ENCODE measurements around the gene NFATC1.
A peak's percentile ranks its signal among the peaks of the same experiment; 100 is the strongest.
"Not testable (repeated sequence)": the region's sequence is repeated elsewhere in the genome, so short reads cannot be mapped to it uniquely, and the experiment has no call there.

Gene NFATC1

DNA sequence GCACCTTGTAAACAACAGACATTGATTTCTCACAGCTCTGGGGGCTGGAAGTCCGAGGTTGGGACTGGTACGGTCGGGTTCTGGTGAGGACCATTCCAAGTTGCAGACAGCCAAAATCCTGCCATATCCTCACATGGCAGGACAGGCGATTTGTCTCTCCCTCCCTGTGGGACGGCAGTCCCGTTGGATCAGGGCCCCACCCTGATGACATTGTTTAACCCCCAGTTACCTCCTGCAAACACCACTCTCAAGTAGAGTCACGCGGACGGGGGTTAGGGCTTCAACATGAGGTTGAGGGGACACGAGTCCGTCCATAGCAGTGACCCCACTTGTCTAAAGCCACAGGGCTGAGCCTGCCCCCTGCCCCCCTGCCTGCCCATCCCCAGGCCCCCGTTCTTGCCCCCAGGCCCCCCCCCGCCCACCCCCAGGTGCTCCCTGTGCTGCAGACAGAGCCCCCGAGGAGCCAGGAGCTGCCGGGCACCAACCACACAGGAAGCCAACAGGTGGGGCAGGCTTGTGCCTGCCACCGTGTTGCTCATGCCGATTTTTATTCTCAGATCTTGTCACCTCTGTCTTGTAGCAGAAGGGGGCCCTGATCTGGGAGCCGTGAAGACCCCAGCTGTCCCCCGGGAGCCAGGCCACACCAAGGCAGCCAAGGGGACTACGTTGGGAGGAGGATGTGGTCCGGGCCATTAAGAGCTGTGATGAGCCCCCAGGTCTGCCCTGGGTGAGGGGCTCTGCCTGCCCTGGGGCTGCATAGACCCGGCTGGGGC is 82.2 kb downstream of the NFATC1 start:
- no peak for DNase-seq

GRCh38 chr18:79478484-79479115 is 82.9 kb downstream of the NFATC1 start:
- no peak for DNase-seq

GRCh38 chr18:79479116-79479760 is 83.5 kb downstream of the NFATC1 start:
- DNase-seq: no peak

GRCh38 chr18:79479761-79480161 is 84.0 kb downstream of the NFATC1 start:
- no peak for DNase-seq

- DNase-seq: no peak
These were observed 84.7 kb downstream of the NFATC1 start for GRCh38 chr18:79480171-79481045.

DNA sequence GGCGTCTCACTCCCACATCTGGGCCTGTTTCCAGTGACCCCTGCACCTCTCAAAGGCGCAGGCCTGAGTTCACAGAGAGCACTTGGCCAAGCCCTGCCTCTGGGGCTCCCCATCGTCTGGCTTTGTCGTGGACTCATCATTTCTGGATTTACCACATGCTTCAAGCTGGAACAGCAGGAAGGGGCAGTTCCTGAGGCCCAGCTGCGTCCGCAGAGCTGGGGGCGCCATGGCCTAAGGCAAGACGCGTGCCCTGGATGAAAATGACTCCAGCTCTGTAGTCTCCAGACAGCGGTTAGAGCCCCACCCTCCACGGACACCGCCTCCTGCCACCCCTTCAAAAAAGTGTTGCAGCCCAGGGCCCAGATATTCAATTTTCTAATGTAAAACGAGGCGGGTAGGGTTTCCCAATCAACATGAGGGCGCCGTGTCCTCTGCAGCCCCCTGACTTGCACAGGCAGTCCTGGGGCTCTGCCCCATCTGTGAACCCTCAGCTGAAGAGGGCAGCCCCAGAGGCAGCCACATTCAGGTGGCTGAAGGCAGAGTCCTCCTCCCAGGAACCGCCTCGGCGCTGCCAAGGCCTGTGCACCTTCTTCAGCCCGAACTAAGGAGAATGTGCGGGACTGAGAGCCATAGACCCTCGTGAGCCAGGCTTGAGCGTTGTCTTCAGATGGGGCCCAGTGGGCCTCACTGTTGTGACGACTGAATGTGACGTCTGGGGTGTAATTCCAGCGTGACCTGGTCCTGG is 85.5 kb downstream of the NFATC1 start:
- DNase-seq: no peak

DNA sequence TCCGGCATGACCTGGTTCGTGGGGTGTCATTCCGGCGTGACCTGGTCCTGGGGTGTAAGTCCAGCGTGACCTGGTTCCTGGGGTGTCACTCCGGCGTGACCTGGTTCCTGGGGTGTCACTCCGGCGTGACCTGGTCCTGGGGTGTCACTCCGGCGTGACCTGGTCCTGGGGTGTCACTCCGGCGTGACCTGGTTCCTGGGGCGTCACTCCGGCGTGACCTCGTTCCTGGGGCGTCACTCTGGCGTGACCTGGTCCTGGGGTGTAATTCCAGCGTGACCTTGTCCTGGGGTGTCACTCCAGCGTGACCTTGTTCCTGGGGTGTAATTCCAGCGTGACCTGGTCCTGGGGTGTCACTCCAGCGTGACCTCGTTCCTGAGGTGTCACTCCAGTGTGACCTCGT is 87.7 kb downstream of the NFATC1 start:
- DNase-seq: not testable (repeated sequence)

- DNase-seq: no peak
These were observed 88.3 kb downstream of the NFATC1 start for GRCh38 chr18:79483971-79484491.

GRCh38 chr18:79484661-79485621 is 89.2 kb downstream of the NFATC1 start:
- peak; percentile 73 for DNase-seq

DNA sequence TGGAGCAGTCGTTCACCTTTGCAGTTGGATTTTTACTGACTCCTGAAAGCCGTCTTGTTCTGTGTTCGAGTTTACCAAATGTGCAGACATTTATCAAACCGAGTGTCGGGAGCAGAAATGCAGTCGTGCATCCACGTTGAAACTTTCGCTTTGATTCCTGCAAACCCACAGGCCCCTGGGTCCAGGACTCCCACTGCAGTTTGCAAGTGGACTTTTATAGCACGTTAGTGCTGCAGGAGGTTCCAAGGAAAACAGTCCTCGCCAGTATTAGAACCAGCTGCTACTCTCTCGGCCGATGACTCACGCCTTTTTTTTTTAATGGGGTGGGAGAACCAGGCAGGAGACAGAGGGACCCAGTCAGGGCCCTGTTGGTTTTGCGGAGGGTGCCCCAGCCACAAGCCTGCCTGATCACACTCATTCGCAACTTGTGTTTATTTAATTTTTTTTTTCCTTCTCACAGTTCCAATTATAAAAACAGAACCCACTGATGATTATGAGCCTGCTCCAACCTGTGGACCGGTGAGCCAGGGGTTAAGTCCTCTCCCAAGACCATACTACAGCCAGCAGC is 90.1 kb downstream of the NFATC1 start:
- DNase-seq: no peak

- no peak for DNase-seq
These were observed 90.8 kb downstream of the NFATC1 start for GRCh38 chr18:79486356-79487182.

DNA sequence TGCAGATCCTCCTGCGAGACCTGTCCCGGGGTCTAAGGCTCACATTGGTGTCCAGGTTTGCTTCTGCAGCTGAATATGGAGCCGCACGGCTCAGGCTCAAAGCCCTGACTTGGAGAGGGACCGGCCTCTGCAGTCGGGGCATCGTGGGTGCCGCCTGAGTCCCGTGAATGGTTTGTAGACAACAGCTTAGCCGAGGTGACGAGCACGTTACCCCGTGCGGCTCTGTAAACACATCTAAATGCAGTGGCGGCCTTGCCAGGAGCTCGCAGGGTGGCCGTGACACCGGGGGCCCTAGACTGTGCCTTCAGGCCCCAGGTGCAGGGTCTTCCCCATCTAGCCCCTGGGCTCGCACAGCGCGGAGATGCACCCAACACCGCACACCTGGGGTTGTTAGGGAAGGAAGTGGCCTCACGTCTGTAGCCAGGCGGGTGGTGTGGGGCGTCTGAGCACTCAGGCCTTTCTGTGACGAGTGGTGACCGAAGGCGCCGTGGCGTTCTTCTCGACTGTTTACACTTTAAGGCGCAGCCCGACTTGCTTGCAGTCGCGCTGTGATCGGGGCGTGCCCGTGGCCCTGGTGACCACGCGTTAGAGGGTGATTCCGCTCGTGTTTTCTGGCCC is 91.6 kb downstream of the NFATC1 start:
- DNase-seq: no peak

GRCh38 chr18:79487801-79488201 is 92.1 kb downstream of the NFATC1 start:
- no peak for DNase-seq

- no peak for DNase-seq
These were observed 92.8 kb downstream of the NFATC1 start for GRCh38 chr18:79488311-79489050.

DNA sequence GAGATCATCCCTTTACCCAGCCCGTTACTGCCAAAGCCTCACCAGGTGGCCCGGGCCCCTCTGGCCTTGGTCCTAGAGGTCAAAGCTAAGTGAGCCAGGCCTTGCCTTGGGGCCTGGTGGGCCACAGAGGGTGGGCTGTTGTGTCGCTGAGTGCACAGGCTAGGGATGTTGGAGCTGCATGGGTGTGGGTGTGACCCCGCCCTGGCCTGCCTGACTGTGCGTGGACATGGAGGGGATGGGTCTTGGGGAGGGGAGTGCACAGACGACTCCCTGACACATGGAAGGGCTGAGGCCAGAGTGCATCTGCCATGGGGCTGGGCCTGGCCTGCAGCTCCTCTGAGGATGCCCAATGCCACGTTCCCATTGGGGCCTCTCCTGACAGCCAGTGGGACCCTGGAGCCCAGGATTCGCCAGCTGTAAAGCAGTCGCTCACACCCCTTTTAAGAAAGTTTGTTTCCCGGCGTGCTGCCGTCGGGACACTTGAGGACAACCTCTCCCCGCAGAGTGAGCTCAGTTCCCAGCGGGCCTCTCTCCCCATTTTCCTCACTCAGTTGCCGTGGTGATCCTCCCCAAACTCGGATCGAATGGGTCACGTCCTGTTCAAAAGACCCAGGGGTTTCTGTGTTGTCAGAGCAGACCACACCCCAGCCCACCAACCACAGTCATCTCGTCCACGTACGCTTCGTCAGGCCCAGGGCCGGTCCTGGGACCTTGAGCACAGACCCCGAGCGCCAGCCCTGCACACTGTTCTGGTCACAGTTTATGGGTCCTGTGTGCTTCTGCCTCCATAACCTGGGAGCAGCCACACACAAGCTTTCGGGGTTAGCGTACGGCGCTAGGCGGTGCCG is 93.5 kb downstream of the NFATC1 start:
- no peak for DNase-seq

DNA sequence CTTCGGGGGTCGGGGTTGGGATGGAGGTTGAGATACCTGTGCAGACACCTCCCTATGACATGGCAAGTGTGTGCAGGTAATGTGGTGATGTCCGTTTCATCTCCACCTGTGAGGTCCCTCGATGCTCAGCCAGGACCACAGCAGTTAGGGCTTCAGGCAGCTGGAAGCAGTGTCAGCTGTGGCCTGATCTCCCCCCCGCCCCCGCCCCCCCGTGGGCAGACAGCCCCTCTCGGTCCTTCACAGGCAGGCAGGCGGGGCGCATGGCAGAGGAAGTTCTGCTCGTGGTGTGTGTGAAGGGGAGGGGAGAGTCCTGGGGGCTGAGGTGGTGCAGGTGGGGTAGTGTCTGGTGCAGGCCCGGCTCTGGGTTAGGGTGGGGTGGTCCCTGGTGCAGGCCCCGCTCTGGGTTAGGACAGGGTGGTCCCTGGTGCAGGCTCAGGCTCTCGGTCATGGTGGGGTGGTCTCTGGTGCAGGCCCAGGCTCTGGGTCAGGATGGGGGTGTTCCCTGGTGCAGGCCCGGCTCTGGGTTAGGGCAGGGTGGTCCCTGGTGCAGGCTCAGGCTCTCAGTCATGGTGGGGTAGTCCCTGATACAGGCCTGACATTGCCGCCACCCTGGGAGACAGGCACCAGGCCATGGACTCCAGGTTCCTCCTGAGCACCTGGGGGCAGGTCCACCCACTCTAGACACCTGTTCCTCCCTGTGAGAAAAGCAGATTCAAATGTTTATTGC is 94.3 kb downstream of the NFATC1 start:
- DNase-seq: no peak
